Ovary (tissue), 9 donors: ENCODE results near the gene ATF7. TPM values are rescaled to one million over a fixed set of nuclear protein-coding genes. Genes with fewer than 3 reads are reported as not detected.

Source experiments
- DNase-seq, 5 donors: peaks; one replicate each; pipeline ENCODE4 v3.0.0-alpha.2; 2019 to 2020
- H3K27ac ChIP-seq, 2 donors: fragments of 200-600 bp; one replicate each; pipeline versions ENCODE4 v1.5.1 to v1.8.0; 2019 to 2022
- H3K27me3 ChIP-seq: fragments of 200-600 bp; one replicate; pipeline ENCODE4 v1.8.0; 2022
- H3K36me3 ChIP-seq: fragments of 200-600 bp; sonication (generic); one replicate; pipeline ENCODE4 v1.5.1; 2019
- H3K4me1 ChIP-seq: one replicate; pipeline ENCODE4 v1.8.1; 2013; ENCODE audit warnings: mild to moderate bottlenecking, moderate library complexity; ENCODE audit not compliant: insufficient read depth
- H3K4me3 ChIP-seq: fragments of 200-600 bp; sonication (generic); one replicate; pipeline ENCODE4 v1.5.1; 2017
- H3K9me3 ChIP-seq, 2 donors: fragments of 200-600 bp in 1 of 2; sonication (generic) in 1 of 2; one replicate each; pipeline versions ENCODE4 v1.5.1 to v1.8.1; 2013 to 2019; ENCODE audit warnings: mild to moderate bottlenecking in 1 of 2, moderate library complexity in 1 of 2
- EP300 ChIP-seq: sonication (generic); formaldehyde crosslinking; IDR thresholded peaks from one replicate; pipeline ENCODE4 v1.6.1; 2017; ENCODE audit warnings: antibody characterized with exemption
- POLR2A ChIP-seq: fragments of 450-650 bp; IDR thresholded peaks from one replicate; pipeline ENCODE4 v1.6.1; 2017; ENCODE audit warnings: antibody characterized with exemption, mild to moderate bottlenecking, moderate library complexity
- WGBS, 3 donors: extraction: QIAGEN DNeasy Blood & Tissue Kit in 1 of 3; methylation state at CpG; one replicate each; pipeline versions ENCODE4 v1.1.5 to v1.1.7; 2013 to 2017; 5-methylcytosine and 5-hydroxymethylcytosine counted together
- intact Hi-C, 4 donors: fragments of 100-400 bp; cut with DNase I; formaldehyde crosslinking; loops; one replicate each; pipeline versions ENCODE4 v1.11.0 to v1.15.1; 2022 to 2023
- polyA plus RNA-seq, 2 donors: library from polyadenylated mRNA; stranded (reverse); fragments of 200-250 nt in 1 of 2; fragments of 350-450 nt in 1 of 2; fragmentation: Illumina TruSeq in 1 of 2; extraction: RNeasy Lipid Tissue Mini Kit (QIAGEN cat#74804) in 1 of 2; gene quantifications; one replicate each; pipeline ENCODE4 v1.2.3, GENCODE V29; 2013 to 2014
- total RNA-seq, 7 donors: library from RNA; depleted of rRNA in 2 of 7; stranded (reverse); fragments of >200 nt in 2 of 7; fragmentation: NEBNext Ultra II Directional in 3 of 7; extraction: Animal tissue kit (Norgen Biotek cat#: 25700) in 3 of 7; gene quantifications; one replicate each; pipeline versions ENCODE4 v1.1.0 to v1.2.4, GENCODE V29; 2016 to 2023
- TF ChIP-seq, protein P1 (sequence below), 3 donors: fragments of 450-650 bp in 2 of 3; fragments of 200-600 bp in 1 of 3; IDR thresholded peaks; one replicate each; pipeline versions ENCODE4 v1.5.1 to v1.8.0; 2016 to 2022; ENCODE audit warnings: antibody characterized with exemption in 3 of 3, mild to moderate bottlenecking in 1 of 3
- donor health status: DM: no; HTN: no; CAD: no; lungs with moderate emphysema.
- donor health status: DM: no; HTN: no; CAD: no.
- donor health status: Bipolar disorder and iron deficiency.
- donor health status: DM: yes; HTN: yes; CAD: no.
- donor health status: DM: no; HTN: no; CAD: no.
- donor health status: DM: yes; HTN: yes; CAD: no.

ATF7 gene
- total and polyA plus RNA-seq, 9 donors = 19.8 to 68.5 (median 41.3) TPM

DNA sequence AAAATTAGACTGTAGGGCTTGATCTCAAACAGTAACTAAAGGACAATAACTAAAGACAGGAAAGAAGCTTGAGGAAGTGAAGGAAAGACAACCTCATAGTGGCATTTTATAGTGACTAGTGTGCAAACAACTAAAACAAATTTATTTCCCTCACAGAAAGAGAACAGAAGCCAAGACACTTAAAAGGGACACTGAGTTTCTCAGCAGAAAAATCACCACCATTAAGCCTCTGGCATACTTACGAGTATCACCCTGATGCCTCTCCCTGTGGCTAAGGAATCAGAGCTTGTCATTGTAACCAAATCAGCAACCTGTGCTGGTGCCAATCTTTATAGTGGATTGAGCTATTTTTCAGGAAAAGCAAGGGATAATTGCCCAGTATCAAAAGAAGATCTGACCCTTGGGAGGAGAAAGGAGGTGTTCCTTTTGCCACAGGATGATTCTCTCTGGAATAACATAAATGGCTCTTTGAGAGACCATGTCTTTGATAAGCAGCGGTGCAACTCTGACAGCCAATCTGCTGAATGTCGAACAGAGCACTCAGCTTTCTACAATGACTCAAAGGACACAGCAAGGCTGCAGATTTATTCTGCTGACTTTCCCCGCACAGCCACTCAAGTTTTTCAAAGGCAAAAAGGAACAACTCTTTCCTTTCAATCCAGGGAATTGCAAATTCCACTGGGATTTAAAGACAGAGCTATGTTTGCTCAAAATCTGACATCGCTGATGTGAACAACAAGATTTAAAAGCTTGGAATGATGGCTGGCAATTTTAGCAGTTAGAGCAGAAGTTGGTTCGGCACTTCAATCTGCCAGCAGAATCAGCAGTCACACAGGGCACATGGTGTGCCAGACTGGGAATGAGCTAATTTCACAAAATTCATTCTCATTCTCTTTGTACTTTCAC, 34.6 kb downstream of the ATF7 start:
- Histone ChIP-seq H3K4me3 (no peak overlapping the region), H3K36me3 (no peaks in the 10 kb centered on the region), H3K27ac (no peak overlapping the region), H3K4me1 (no peaks in the 10 kb centered on the region), H3K27me3 (no peaks in the 10 kb centered on the region), H3K9me3 (no peaks in the 10 kb centered on the region)
- TF ChIP-seq POLR2A = no peak
- TF ChIP-seq, protein P1, sequence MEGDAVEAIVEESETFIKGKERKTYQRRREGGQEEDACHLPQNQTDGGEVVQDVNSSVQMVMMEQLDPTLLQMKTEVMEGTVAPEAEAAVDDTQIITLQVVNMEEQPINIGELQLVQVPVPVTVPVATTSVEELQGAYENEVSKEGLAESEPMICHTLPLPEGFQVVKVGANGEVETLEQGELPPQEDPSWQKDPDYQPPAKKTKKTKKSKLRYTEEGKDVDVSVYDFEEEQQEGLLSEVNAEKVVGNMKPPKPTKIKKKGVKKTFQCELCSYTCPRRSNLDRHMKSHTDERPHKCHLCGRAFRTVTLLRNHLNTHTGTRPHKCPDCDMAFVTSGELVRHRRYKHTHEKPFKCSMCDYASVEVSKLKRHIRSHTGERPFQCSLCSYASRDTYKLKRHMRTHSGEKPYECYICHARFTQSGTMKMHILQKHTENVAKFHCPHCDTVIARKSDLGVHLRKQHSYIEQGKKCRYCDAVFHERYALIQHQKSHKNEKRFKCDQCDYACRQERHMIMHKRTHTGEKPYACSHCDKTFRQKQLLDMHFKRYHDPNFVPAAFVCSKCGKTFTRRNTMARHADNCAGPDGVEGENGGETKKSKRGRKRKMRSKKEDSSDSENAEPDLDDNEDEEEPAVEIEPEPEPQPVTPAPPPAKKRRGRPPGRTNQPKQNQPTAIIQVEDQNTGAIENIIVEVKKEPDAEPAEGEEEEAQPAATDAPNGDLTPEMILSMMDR (IDR thresholded peaks at IDR 0.05) = no peak
- DNase-seq = no peak
- 59 to 69% (median 62%) methylated on average over 6 of the region's 6 CpGs for WGBS, 3 donors
- intact Hi-C loops = no loop called here

DNA sequence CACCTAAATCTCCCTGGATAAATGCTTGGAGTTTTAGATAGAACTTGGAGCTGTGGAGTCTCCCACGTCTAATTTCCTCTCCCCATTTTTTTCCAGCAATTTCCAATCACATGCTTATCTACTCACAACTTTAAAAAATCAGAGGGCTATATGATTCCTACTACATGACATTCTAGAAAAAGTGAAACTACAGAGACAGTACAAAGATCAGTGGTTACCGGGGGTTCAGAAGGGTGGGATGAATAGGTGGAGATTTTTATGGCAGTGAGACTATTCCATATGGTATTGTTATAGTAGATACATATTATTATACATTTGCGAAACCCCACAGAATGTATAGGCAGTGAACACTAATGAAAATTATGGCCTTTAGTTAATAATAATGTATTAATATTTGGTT, 35.5 kb downstream of the ATF7 start:
- H3K27ac ChIP-seq = no peak overlapping the region

DNA sequence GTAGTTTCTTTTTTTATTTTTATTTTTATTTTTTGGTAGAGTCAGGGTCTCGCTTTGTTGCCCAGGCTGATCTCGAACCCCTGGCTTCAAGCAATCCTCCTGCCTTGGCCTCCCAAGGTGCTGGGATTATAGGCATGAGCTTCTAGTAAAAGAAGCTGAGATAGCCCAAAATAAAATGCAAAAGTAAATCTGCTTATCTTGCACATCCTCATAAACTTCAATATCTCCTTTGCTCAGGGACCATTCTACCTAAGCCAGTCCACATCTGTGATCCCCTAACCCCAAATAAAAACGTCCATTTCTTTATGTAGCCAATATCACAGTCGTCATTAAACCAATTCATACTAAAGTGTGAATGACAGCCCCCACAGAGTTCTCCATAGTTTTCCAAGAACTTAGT, 36.3 kb downstream of the ATF7 start:
- DNase-seq = no peak
- 88 to 94% (median 90%) methylated on average over 4 of the region's 4 CpGs for WGBS, 3 donors
- Histone ChIP-seq H3K27me3 (no peaks in the 10 kb centered on the region), H3K4me3 (no peak overlapping the region), H3K27ac (no peak overlapping the region), H3K9me3 (no peaks in the 10 kb centered on the region), H3K4me1 (peaks cover 1% of the 10 kb centered on the region), H3K36me3 (no peaks in the 10 kb centered on the region)
- TF ChIP-seq, protein P1 (IDR thresholded peaks at IDR 0.05) = no peak
- TF ChIP-seq POLR2A = no peak
- TF ChIP-seq EP300 = no peak
- intact Hi-C loops = no loop called here

More for the DNA sequence above, 35.5 kb downstream of the ATF7 start:
- intact Hi-C loops = no loop called here
- H3K27me3 ChIP-seq = no peaks in the 10 kb centered on the region
- WGBS, 3 donors = 86 to 91% (median 89%) methylated on average over 3 of the region's 3 CpGs
- DNase-seq = no peak
- no peaks in the 10 kb centered on the region for H3K9me3 ChIP-seq
- TF ChIP-seq, protein P1 (IDR thresholded peaks at IDR 0.05) = no peak
- no peak for TF ChIP-seq EP300
- no peak for TF ChIP-seq POLR2A
- H3K4me3 ChIP-seq = no peak overlapping the region
- H3K36me3 ChIP-seq = no peaks in the 10 kb centered on the region
- H3K4me1 ChIP-seq = peaks cover 1% of the 10 kb centered on the region

DNA sequence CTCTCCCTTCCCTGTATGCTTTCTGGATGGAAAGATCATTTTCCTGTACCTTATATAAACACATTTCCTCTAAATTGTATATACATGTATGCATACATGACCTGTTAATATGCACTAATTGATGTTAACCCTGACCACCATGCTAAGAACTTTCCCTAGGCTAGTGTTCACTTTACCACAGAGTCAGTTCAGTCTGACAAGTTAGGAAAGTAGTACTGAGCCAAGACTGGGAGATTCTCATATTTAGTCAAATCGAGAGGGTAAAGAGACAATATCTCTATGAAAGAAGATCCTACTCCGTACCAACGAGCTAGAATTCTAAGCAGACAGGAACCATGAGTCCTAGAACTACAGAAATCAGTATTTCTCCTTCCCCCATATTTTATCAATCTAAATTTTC, 36.8 kb downstream of the ATF7 start:
- Histone ChIP-seq H3K4me3 (no peak overlapping the region), H3K27me3 (no peaks in the 10 kb centered on the region), H3K4me1 (peaks cover 1% of the 10 kb centered on the region), H3K9me3 (no peaks in the 10 kb centered on the region), H3K27ac (no peak overlapping the region), H3K36me3 (no peaks in the 10 kb centered on the region)
- 87 to 97% (median 92%) methylated on average over 3 of the region's 3 CpGs for WGBS, 3 donors
- TF ChIP-seq, protein P1 (IDR thresholded peaks at IDR 0.05) = no peak
- intact Hi-C loops = no loop called here
- DNase-seq = no peak
